Measurements from ENCODE around the gene TNFSF9.
"Not testable (repeated sequence)": the region's sequence is repeated elsewhere in the genome, so short reads cannot be mapped to it uniquely, and the experiment has no call there.

The TNFSF9 gene

GRCh38 chr19:6572217-6572616 is 41.4 kb downstream of the TNFSF9 start:
- no peak for DNase-seq (ENCODE audit: low read depth, low spot score)

DNA sequence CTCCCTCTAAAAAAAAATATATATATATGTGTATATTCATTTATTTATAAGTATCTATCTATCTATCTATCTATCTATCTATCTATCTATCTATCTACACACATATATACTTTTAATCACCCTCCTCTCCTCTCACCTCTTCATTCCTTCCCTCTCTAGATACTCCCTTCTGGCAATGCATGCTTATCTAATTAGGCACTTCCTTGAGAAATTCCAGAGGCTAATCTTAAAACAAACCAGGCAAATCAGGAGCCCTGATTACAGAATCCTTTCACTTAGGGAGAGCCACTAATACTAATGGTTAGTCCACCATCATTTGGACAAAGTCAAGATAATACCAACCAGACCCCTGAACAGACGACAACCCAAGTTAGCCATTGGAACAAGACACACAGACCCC is 42.5 kb downstream of the TNFSF9 start:
- no peak for DNase-seq (ENCODE audit: low read depth, low spot score)

DNA sequence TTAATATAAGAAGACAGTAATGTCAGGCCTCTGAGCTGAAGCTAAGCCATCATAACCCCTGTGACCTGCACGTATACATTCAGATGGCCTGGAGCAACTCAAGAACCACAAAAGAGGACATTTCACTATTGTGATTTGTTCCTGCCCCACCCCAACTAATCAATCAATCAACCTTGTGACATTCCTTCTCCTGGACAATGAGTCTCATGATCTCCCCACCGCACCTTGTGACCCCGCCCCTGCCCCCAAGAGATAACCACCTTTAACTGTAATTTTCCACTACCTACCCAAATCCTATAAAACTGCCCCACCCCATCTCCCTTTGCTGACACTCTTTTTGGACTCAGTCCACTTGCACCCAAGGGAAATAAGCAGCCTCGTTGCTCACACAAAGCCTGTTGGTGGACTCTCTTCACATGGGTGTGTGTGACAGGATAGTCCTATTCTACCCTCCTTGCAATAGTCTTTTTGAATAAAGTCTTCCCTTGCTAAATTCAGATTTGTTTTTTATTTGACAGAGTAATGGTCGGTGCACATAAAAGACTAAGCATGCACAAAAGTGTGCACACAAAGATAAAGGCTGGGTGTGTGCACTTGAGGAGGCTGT is 46.1 kb downstream of the TNFSF9 start:
- DNase-seq (ENCODE audit: low read depth, low spot score) = no peak

- no peak for DNase-seq (ENCODE audit: low read depth, low spot score)
Measured at GRCh38 chr19:6577476-6578125, 46.8 kb downstream of the TNFSF9 start.

GRCh38 chr19:6579450-6580178 is 48.8 kb downstream of the TNFSF9 start:
- DNase-seq (ENCODE audit: low read depth, low spot score) = no peak

- DNase-seq (ENCODE audit: low read depth, low spot score) = no peak
Measured at GRCh38 chr19:6580313-6580712, 49.5 kb downstream of the TNFSF9 start.

GRCh38 chr19:6582515-6583484 is 52.0 kb downstream of the TNFSF9 start:
- not testable (repeated sequence) for DNase-seq (ENCODE audit: low read depth, low spot score)

Measured in smooth muscle cell of the brain vasculature (primary cell).